NCI-H187 treated with DMSO at 0.1 percent for 48 hours (cell line): ENCODE results near the gene GALNT13.

Source experiments
- DNase-seq: peaks from one replicate; lab custom pipeline; 2025; lab: John Stamatoyannopoulos, UW

The GALNT13 gene

GRCh38 chr2:154481336-154481735 is 609.6 kb downstream of the GALNT13 start:
- no peak for DNase-seq

GRCh38 chr2:154484338-154485099 is 612.8 kb downstream of the GALNT13 start:
- no peak for DNase-seq

GRCh38 chr2:154488801-154489200 is 617.1 kb downstream of the GALNT13 start:
- no peak for DNase-seq

- no peak for DNase-seq
Observed at GRCh38 chr2:154489266-154489858, 617.6 kb downstream of the GALNT13 start.

GRCh38 chr2:154490530-154490929 is 618.8 kb downstream of the GALNT13 start:
- DNase-seq: no peak

GRCh38 chr2:154495455-154495868 is 623.7 kb downstream of the GALNT13 start:
- no peak for DNase-seq

GRCh38 chr2:154497019-154497418 is 625.3 kb downstream of the GALNT13 start:
- no peak for DNase-seq
